GM12865 (cell line): ENCODE measurements around the gene CDHR3.

ENCODE experiments used
- DNase-seq: peaks from one replicate; pipeline ENCODE4 v3.0.0; 2010; ENCODE audit warnings: low read depth
- H3K4me3 ChIP-seq: 2 replicates; pipeline ENCODE4 v1.5.1; 2011; ENCODE audit warnings: mild to moderate bottlenecking, low read depth, low read length, control low read depth
- TF ChIP-seq, protein P1 (sequence below): IDR thresholded peaks from 2 replicates; pipeline ENCODE4 v1.5.1; 2011; ENCODE audit warnings: low read length, control low read depth, low read depth, inconsistent platforms; ENCODE audit not compliant: insufficient read depth; ENCODE audit errors: missing control alignments

CDHR3 gene

DNA sequence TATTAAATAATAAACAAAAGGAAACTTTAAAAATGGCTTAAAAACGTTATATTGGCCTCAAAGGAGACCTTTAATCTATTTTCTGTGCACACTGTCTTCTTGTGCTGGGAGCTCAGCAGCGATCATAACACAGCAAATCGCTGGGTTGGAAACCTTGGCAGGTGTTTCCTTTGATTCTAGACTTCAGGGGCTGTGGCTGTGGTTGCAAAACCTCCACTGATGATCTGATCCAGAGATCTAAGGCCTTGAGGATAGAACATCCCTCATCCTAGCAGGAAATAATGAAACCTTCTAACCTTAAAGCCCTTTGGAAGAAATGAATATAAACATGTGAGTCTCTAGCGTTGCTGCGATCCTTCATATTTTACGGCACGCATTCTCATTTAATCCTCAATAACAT, 29.8 kb downstream of the CDHR3 start:
- TF ChIP-seq, protein P1, sequence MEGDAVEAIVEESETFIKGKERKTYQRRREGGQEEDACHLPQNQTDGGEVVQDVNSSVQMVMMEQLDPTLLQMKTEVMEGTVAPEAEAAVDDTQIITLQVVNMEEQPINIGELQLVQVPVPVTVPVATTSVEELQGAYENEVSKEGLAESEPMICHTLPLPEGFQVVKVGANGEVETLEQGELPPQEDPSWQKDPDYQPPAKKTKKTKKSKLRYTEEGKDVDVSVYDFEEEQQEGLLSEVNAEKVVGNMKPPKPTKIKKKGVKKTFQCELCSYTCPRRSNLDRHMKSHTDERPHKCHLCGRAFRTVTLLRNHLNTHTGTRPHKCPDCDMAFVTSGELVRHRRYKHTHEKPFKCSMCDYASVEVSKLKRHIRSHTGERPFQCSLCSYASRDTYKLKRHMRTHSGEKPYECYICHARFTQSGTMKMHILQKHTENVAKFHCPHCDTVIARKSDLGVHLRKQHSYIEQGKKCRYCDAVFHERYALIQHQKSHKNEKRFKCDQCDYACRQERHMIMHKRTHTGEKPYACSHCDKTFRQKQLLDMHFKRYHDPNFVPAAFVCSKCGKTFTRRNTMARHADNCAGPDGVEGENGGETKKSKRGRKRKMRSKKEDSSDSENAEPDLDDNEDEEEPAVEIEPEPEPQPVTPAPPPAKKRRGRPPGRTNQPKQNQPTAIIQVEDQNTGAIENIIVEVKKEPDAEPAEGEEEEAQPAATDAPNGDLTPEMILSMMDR = no peak
- no peak for DNase-seq
- no peak overlapping the region for H3K4me3 ChIP-seq

DNA sequence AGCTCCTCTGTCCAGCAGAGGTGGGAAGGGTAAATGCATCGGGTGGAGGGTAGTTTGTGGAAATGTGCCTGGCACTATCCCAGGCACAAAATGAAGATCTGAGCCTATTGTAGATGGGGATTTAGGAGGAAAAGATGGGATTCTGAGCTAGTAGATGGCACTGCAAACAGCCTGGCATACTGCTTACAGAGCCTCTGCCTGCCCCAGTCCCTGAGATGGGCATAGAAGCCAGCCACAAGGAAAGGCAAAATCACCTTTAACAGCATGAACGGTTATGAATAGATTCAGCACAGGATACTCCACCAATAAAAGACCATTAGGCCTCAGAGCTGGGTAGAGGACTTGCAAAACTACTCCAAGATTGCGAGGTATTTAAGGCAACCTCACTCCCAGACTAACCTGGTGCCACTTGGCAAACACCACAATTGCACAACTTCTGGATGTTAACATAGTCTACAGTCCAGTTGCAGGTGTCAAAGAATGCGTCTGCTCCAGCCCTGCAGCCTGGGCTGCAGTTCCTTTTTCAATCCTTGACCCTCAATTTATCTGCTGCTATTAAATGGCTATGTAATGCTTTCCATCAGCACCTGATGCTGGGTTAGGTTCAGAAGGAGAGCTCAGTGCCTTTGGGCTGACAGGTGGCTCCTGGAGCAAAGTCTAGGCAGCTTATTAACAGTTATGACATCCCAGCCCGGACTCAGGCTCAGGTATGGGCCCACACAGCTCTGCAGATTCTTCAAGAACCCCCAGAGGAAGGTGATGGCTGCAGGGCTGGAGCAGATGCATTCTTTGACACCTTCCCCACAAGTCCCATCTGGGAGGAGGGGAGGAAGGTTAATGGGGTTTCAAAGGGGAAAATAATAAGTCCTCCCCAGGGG, 34.0 kb downstream of the CDHR3 start:
- H3K4me3 ChIP-seq = no peak overlapping the region
- TF ChIP-seq, protein P1 = no peak

DNA sequence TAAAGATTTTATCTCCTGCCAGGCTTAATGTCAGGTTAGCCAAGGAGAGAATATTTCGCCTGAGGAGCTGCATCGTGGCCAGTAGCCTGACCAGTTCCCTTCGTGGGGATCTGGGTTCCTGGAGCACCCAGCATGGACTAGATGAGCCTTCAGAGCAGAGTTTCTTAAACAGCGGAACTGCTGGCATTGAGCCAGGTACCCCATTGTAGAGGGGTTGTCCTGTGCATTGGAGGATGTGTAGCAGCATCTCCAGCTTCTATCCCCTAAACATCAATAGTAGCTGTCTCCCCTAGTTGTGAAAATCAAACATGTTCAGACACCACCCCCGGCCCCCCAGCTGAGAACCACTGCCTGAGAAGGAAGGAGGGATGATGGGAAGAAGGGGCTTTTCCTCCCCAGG, 36.2 kb downstream of the CDHR3 start:
- no peak for DNase-seq
- no peak overlapping the region for H3K4me3 ChIP-seq
- TF ChIP-seq, protein P1 = no peak

More for the DNA sequence above, 34.0 kb downstream of the CDHR3 start:
- DNase-seq = no peak

DNA sequence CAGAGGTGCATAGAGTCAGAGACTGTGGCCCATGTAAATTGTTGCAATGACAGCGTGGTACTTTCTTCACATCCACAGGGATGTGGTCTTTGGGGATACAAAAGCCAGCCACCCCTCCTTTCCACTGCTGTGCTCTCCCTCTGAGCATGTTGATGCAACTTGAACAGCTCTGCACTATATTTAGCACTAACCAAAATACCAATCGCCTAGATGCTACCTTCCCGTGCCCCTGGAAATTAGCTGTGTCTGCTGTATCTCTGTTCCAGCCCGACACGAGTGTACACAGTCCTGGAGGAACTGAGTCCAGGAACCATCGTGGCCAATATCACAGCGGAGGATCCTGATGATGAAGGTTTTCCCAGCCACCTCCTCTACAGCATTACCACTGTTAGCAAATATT, 38.1 kb downstream of the CDHR3 start:
- TF ChIP-seq, protein P1 = no peak
- H3K4me3 ChIP-seq = no peak overlapping the region
- DNase-seq = no peak

DNA sequence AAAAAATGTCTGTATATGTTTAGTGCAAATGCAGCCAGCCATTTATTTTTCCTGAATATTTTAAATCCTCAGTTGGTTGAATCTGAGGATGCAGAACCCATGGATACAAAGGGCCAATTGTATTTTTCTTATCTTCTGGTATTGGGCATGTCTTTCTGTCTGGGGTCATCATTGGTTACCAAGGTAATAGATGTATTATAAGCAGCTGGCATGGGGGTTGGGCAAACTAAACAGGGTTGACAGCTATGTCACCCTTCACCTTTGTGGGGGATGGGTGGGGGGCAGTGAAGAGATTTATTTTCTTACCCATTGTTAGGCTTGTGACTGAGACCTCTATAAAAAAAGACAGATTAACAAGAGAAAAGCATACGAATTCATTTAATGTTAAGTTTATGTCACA, 38.8 kb downstream of the CDHR3 start:
- TF ChIP-seq, protein P1 = no peak
- no peak overlapping the region for H3K4me3 ChIP-seq
- DNase-seq = no peak

DNA sequence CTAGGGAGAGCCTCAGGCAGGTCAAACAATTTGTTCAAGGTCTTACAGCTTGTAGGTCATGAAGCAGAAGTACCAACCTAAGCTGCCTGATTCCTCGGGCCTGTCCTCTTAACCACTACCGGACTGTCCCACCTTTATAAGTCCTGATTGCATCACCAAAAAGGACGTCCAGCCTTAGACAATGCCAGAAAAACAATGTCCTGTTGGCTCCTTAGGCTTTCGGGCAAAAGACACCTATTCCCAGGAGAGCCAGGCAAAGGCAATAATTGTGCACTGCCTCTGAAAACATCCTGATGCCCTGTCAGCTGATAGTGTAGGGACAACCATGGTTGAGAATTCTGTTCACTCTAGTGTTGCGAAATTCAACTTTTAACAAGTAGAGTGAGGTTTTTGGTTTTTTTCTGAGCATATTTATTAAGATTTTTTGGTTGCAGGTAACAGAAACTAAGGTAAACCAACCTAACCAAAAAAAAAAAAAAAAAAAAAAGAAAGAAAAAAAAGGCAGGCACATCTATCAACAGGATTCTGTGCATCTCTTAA, 40.5 kb downstream of the CDHR3 start:
- TF ChIP-seq, protein P1 = no peak
- DNase-seq = no peak
- H3K4me3 ChIP-seq = no peak overlapping the region
